Metanephros (tissue), 1 donor: ENCODE data around the gene ATRAID. TPM values are rescaled to one million over a fixed set of nuclear protein-coding genes. Genes with fewer than 3 reads are reported as not detected.

Experiments
- total RNA-seq: library from RNA; depleted of rRNA; stranded (reverse); fragments of >200 nt; gene quantifications from one replicate; pipeline ENCODE4 v1.2.3, GENCODE V29; 2014

Gene ATRAID
- 146 TPM for total RNA-seq

GRCh38 chr2:27211943-27212625 lies at the start of gene ATRAID, which contains the start of gene SLC5A6:
Gene ATRAID (plus strand): TSS chr2:27212041. CDS start chr2:27212369, 328 bp downstream.
Gene SLC5A6 (minus strand): TSS chr2:27212268. CDS start chr2:27207650, 4,618 bp downstream.

GRCh38 chr2:27217173-27218121 lies 5.6 kb downstream of the ATRAID start, which contains the start of gene CAD:
Gene CAD (plus strand): TSS chr2:27217369. CDS start chr2:27217552, 183 bp downstream.

GRCh38 chr2:27262379-27263286 lies 50.8 kb downstream of the ATRAID start, which contains the start of gene SLC30A3:
Gene SLC30A3 (minus strand): TSS chr2:27263047. CDS start chr2:27262906, 141 bp downstream.

Other genes starting within 250 kb of the ATRAID start
- gene MAPRE3, start 241.4 kb upstream of the ATRAID start, total RNA-seq = 7.0 TPM
- gene TMEM214, start 179.1 kb upstream of the ATRAID start, total RNA-seq = 33.5 TPM
- gene AGBL5, start 160.4 kb upstream of the ATRAID start, total RNA-seq = 31.6 TPM
- 166 TPM for gene OST4, start 140.4 kb upstream of the ATRAID start, total RNA-seq
- 164 TPM for gene EMILIN1, start 133.4 kb upstream of the ATRAID start, total RNA-seq
- 18.2 TPM for gene KHK, start 125.3 kb upstream of the ATRAID start, total RNA-seq
- 3.6 TPM for gene CGREF1, start 92.9 kb upstream of the ATRAID start, total RNA-seq
- 0.47 TPM for gene ABHD1, start 88.2 kb upstream of the ATRAID start, total RNA-seq
- 27.2 TPM for gene PREB, start 77.4 kb upstream of the ATRAID start, total RNA-seq
- gene PRR30, start 72.6 kb upstream of the ATRAID start, total RNA-seq = not detected
- gene TCF23, start 63.0 kb upstream of the ATRAID start, total RNA-seq = 0.35 TPM
- gene SLC5A6, start 227 bp downstream of the ATRAID start, total RNA-seq = 31.8 TPM
- 52.7 TPM for gene CAD, start 5.3 kb downstream of the ATRAID start, total RNA-seq
- gene SLC30A3, start 51.0 kb downstream of the ATRAID start, total RNA-seq = 2.2 TPM
- gene DNAJC5G, start 63.4 kb downstream of the ATRAID start, total RNA-seq = 0.12 TPM
- 10.4 TPM for gene TRIM54, start 70.4 kb downstream of the ATRAID start, total RNA-seq
- gene UCN, start 96.4 kb downstream of the ATRAID start, total RNA-seq = 2.5 TPM
- gene MPV17, start 111.1 kb downstream of the ATRAID start, total RNA-seq = 36.4 TPM
- gene GTF3C2, start 144.7 kb downstream of the ATRAID start, total RNA-seq = 47.6 TPM
- 18.6 TPM for gene EIF2B4, start 158.3 kb downstream of the ATRAID start, total RNA-seq
- gene SNX17, start 158.6 kb downstream of the ATRAID start, total RNA-seq = 75.7 TPM
- 14.4 TPM for gene ZNF513, start 168.7 kb downstream of the ATRAID start, total RNA-seq
- 52.4 TPM for gene PPM1G, start 197.6 kb downstream of the ATRAID start, total RNA-seq
- 82.8 TPM for gene NRBP1, start 216.6 kb downstream of the ATRAID start, total RNA-seq
- gene KRTCAP3, start 230.3 kb downstream of the ATRAID start, total RNA-seq = 1.1 TPM